ENCODE results near the gene CDKAL1.
"Not testable (repeated sequence)": the region's sequence is repeated elsewhere in the genome, so short reads cannot be mapped to it uniquely, and the experiment has no call there.

The CDKAL1 gene

DNA sequence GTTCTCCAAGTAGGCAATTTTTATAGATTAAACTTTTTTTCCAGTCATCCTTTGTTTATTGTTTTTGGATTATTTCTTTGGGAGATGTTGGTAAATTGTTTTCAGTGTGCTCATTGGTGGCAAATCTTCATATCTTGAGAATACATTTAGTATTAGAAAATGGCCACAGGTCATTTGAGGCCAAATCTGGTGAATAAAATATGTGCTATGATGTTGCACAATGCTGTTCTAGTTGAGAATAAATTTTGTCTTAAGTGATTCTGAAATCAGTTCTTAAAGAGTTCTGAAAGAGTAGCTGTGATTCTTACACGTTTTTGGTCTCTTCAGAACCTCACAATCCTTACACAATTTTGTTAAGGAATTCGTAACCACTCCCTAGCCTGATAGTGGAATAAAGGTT is 20.1 kb downstream of the CDKAL1 start:
- no peak for DNase-seq (ENCODE audit: low read depth)

GRCh38 chr6:20554817-20555216 is 20.6 kb downstream of the CDKAL1 start:
- no peak for DNase-seq (ENCODE audit: low read depth)

- DNase-seq (ENCODE audit: low read depth), result no peak
Measured at GRCh38 chr6:20559924-20560551, 25.8 kb downstream of the CDKAL1 start.

- no peak for DNase-seq (ENCODE audit: low read depth)
Measured at GRCh38 chr6:20563377-20563776, 29.1 kb downstream of the CDKAL1 start.

- no peak for DNase-seq (ENCODE audit: low read depth)
Measured at GRCh38 chr6:20564269-20564668, 30.0 kb downstream of the CDKAL1 start.

- DNase-seq (ENCODE audit: low read depth), result no peak
Measured at GRCh38 chr6:20564777-20565176, 30.5 kb downstream of the CDKAL1 start.

DNA sequence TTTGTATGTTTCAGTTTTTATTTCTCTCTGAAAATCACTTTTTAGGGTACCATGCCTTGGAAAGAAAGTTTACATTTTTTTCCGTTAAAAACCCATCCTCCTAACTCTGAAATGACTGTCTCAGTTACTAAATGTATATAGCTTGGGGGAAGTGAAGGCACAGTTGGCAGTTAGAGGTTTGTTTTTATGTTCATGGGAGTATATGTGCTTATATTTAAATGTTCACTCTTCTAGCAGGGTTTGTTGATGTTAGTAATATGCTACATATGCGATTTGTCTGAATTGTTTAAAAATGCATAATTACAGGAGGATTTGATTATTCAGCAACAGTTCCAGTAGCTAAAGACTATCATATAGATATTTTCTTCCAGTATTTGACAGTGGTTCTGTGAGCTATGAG is 31.1 kb downstream of the CDKAL1 start:
- DNase-seq (ENCODE audit: low read depth), result no peak

GRCh38 chr6:20566109-20566508 is 31.9 kb downstream of the CDKAL1 start:
- no peak for DNase-seq (ENCODE audit: low read depth)

DNA sequence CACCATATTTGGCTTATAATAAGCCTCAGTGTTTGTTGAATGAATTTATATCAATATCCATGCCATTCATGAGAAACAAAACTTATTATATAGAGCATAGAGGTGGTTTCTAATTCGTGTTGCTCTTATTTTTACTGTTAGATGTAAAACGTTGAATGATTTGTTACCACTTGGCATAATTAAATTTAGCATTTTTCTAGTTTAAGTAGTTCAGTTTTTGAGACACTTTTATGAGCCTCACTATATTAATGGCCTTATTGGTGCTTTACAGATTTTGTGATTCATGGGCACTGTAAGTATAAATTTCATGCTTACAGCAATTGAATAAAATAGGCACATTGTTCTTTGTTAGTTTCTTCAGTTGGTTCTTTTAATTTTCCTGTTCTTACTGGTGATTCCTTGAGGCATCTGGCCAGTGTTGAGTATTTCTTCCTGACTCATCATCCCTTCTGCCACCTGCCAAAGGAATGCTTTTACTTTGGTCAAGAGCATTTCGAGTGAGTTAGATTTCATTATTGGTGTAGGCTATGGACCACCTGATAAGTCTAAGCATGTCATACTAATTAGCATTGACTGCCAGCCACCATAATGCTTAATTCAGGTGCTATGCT is 34.8 kb downstream of the CDKAL1 start:
- DNase-seq (ENCODE audit: low read depth), result no peak

- no peak for DNase-seq (ENCODE audit: low read depth)
Measured at GRCh38 chr6:20571261-20571660, 37.0 kb downstream of the CDKAL1 start.

DNA sequence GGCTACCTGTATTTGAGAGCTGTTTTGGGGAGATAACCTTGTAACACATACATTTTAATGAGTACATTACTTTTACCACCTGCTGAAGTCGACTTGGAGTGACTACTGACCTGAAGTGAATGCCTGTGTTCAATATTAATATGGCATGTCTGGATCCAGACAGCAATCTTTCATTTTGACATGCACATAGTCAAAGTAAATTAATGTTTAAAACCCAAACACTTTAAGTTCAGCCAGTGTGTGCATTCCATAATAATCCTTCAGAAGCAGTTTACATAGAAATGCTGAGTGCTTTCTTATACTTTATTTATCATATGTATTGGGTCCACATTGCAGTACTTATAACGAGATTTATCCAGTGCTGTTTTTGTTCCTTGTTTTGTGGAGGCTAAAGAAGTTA is 38.0 kb downstream of the CDKAL1 start:
- DNase-seq (ENCODE audit: low read depth), result no peak

GRCh38 chr6:20572940-20573339 is 38.7 kb downstream of the CDKAL1 start:
- DNase-seq (ENCODE audit: low read depth), result no peak

- no peak for DNase-seq (ENCODE audit: low read depth)
Measured at GRCh38 chr6:20574355-20574754, 40.1 kb downstream of the CDKAL1 start.

DNA sequence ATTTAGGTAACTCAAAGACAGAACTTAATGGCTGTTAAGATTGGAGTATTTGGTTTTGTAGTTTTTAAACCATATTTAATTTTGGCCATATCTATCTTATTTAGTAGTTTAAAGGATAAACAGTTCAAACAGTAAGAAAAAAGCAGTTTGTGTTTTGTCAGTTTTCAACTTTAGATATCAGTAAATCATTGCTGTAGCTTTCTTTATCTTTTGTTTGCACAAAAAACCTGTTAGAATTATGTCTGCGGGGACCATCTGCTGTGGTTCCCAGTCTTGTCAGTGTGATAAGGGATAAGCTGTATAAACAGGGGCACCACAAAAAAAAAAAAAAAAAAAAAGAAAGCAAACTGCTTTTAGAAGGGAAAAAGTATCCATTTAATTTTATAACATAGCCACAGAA is 40.9 kb downstream of the CDKAL1 start:
- no peak for DNase-seq (ENCODE audit: low read depth)

DNA sequence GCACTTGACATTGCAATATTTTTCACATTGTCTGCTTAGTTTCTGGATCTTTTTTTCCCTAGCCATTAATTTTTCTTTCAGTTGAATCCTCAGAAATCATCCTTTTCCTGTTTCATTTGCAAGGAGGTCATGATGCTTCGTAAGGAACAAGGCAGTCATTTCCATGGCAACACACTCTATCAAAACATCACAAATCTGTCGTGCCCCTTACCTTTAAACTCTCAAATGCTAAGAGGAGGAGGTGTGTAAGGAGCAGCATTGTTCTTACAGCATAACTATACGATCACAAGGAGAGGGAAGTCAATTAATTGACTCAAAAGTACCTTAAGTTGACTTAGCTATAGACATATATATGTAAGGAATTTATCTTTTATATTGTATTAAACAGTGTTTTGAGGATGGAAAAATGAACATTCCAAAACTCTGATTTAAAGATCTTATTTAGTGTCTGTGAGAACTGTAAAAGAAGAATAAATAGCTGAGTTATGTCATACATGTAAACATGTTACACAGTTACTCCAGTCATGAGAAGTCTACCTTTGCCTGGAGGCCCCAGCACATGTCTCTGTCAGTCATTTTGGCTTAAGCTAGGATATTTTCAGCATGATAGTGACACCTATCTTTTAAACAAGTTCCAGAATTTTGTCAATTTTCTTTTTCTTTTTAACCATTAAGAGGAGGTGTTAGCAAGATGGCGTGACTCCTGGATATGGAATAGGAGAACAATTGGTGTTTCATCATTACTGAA is 41.6 kb downstream of the CDKAL1 start:
- DNase-seq (ENCODE audit: low read depth), result no peak

DNA sequence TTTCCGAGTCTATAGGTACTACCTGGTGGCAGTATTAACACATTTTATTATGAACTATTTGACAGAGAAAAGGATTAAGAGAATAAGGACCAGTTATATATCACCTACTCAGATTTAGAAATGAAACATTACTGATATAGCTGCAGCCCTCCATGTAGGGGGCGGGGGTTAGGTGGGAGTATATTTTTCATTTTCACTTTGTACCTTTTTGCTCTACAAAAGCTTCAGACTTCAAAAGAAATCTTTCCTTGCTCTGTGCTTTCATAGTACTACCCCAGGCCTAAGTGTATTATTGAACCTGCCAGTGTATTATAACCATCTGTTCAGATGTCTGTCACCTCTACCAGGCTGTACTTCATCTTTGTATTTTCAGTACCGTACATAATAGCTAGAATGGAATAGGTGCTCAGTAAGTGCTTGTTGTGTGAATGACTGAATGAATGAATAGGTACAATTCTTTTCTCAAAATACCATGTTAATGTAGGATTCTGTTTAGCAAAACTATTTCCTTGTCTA is 43.0 kb downstream of the CDKAL1 start:
- DNase-seq (ENCODE audit: low read depth), result no peak

DNA sequence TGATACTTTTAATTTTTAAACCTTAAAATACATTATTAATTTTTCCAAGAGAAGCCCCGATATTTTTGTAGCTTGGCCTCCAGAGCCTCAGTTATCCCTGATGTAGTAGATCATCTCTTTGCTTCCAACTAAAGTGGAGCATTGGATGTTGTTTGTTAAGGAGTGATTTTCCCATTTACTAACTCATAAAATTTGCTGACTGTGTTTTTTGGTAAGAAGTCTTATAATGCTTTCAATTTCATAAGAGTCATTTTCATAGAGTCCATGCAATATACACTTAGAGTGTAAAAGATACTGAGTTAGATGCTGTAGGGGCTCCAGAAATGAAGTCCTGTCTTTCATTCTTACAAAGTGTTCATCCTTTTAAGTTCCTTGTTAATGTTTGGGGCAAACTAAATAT is 46.8 kb downstream of the CDKAL1 start:
- DNase-seq (ENCODE audit: low read depth), result no peak

- DNase-seq (ENCODE audit: low read depth), result no peak
Measured at GRCh38 chr6:20582586-20583443, 48.6 kb downstream of the CDKAL1 start.

- DNase-seq (ENCODE audit: low read depth), result no peak
Measured at GRCh38 chr6:20583444-20583800, 49.2 kb downstream of the CDKAL1 start.

DNA sequence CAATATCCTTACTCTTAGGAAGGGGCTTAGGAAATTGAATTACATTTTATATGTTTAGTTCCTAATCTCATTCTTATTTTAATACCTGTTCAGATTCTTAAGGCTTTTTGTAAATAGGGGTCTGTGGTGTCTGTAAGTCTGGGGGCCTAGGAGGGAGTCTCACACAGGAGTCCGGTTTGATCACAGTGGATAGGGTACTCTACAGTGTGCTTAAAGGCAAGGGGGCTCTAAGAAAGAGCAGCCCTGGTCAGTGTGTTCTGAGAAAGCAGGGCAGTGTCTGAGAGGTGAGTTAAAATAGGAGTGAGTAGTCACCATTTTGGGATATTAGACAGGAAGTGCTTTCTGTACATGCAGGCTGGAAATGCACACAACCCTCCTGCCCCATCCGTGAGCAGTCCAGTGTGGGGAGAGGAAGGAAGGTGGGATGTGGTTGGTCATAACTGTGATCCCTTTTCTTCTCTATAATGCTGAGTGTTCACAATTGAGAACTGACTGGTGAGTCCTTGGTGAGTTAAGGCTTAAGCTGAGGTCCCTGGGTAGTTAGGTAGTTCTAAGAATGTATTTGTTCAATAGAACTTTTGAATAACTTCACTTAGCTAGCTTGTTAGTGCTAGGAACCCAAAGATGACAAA is 50.0 kb downstream of the CDKAL1 start:
- DNase-seq (ENCODE audit: low read depth), result no peak

GRCh38 chr6:20589266-20589665 is 55.0 kb downstream of the CDKAL1 start:
- no peak for DNase-seq (ENCODE audit: low read depth)

GRCh38 chr6:20590476-20590875 is 56.2 kb downstream of the CDKAL1 start:
- not testable (repeated sequence) for DNase-seq (ENCODE audit: low read depth)
